Smooth muscle cell (in vitro differentiated cells): ENCODE measurements around the gene EIF2S2. TPM values are rescaled to one million over a fixed set of nuclear protein-coding genes. Genes with fewer than 3 reads are reported as not detected.

Experiments used
- DNase-seq: peaks from one replicate; lab custom pipeline; 2025; ENCODE audit not compliant: unreplicated experiment; lab: John Stamatoyannopoulos, UW
- H2AFZ ChIP-seq: fragments of 200-600 bp; sonication (generic); 2 replicates; pipeline ENCODE4 v1.6.0; 2016; ENCODE audit warnings: antibody characterized with exemption, low read depth, mild to moderate bottlenecking
- H3F3A ChIP-seq: fragments of 200-600 bp; sonication (generic); 2 replicates; pipeline ENCODE4 v1.6.0; 2017; ENCODE audit warnings: antibody characterized with exemption, low read depth
- H3K27ac ChIP-seq: fragments of 200-600 bp; sonication (generic); 2 replicates; pipeline ENCODE4 v1.5.1; 2016; ENCODE audit warnings: low read depth, mild to moderate bottlenecking
- H3K27me3 ChIP-seq: fragments of 200-600 bp; sonication (generic); 2 replicates; pipeline ENCODE4 v1.6.1; 2016; ENCODE audit warnings: low read depth, mild to moderate bottlenecking
- H3K36me3 ChIP-seq: fragments of 200-600 bp; sonication (generic); 2 replicates; pipeline ENCODE4 v1.5.1; 2016; ENCODE audit warnings: low read depth
- H3K4me1 ChIP-seq: fragments of 200-600 bp; sonication (generic); 2 replicates; pipeline ENCODE4 v1.5.1; 2016; ENCODE audit warnings: low read depth
- H3K4me2 ChIP-seq: fragments of 200-600 bp; sonication (generic); 2 replicates; pipeline ENCODE4 v1.6.0; 2016; ENCODE audit warnings: mild to moderate bottlenecking
- H3K4me3 ChIP-seq: fragments of 200-600 bp; sonication (generic); 2 replicates; pipeline ENCODE4 v1.5.1; 2016; ENCODE audit warnings: mild to moderate bottlenecking
- H3K79me2 ChIP-seq: fragments of 200-600 bp; sonication (generic); 2 replicates; pipeline ENCODE4 v1.6.0; 2016; ENCODE audit warnings: low read depth, mild to moderate bottlenecking
- H3K9ac ChIP-seq: fragments of 200-600 bp; sonication (generic); 2 replicates; pipeline ENCODE4 v1.6.0; 2016; ENCODE audit warnings: low read depth
- H3K9me3 ChIP-seq: fragments of 200-600 bp; sonication (generic); replicated peaks from 2 replicates; pipeline ENCODE4 v1.5.1; 2016; ENCODE audit warnings: low read depth
- H4K20me1 ChIP-seq: fragments of 200-600 bp; sonication (generic); 2 replicates; pipeline ENCODE4 v1.6.0; 2016; ENCODE audit warnings: low read depth
- WGBS: methylation state at CpG from one replicate; pipeline ENCODE4 v1.1.7; 2016; ENCODE audit warnings: low lambda C conversion rate; 5-methylcytosine and 5-hydroxymethylcytosine counted together
- polyA plus RNA-seq: library from polyadenylated mRNA; unstranded; fragments of >200 nt; fragmentation: Nextera tagmentation; extraction: Ambion mirVana; gene quantifications from 2 replicates; pipeline ENCODE4 v1.2.1, GENCODE V29; 2016
- total RNA-seq: library from RNA; depleted of rRNA; stranded (reverse); fragments of >200 nt; gene quantifications from 2 replicates; pipeline ENCODE4 v1.2.3, GENCODE V29; 2014
- TF ChIP-seq, protein P1 (sequence below): fragments of 200-600 bp; sonication (generic); IDR thresholded peaks from 2 replicates; pipeline ENCODE4 v1.5.1; 2017; ENCODE audit warnings: borderline replicate concordance, mild to moderate bottlenecking, antibody characterized with exemption; ENCODE audit not compliant: insufficient read depth, poor library complexity, severe bottlenecking

The EIF2S2 gene
- total and polyA plus RNA-seq, 2 experiments from 2014 or later: 38.6 to 69.8 TPM

DNA sequence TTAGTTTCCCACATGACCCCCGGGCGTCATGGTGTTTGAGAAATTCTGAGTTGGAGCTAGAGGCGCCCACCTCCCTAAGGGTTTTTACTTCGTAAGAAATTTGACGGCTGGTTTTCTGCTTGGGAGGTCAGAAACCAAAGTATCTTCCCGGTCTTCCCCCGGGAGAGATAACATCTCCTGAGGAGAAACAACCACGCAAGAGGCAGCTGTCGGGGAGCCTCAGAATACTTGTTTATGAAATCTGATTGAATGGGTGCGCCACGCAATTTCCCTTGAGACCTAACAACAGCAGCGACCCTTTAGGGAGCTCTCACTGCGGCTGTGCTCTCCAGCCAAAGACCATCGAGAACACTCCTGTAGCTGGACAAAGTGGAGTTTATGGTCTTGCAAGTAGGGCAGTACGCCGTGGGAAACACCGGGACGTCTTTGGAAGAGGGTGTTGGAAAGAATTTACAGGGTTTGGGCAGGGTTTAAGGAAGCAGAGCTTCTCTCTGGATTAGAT, 608 bp upstream of the EIF2S2 start:
- DNase-seq: no peak
- Histone ChIP-seq H3K4me3 (peak overlapping the region; percentile 78), H3F3A (no peaks in the 10 kb centered on the region)

DNA sequence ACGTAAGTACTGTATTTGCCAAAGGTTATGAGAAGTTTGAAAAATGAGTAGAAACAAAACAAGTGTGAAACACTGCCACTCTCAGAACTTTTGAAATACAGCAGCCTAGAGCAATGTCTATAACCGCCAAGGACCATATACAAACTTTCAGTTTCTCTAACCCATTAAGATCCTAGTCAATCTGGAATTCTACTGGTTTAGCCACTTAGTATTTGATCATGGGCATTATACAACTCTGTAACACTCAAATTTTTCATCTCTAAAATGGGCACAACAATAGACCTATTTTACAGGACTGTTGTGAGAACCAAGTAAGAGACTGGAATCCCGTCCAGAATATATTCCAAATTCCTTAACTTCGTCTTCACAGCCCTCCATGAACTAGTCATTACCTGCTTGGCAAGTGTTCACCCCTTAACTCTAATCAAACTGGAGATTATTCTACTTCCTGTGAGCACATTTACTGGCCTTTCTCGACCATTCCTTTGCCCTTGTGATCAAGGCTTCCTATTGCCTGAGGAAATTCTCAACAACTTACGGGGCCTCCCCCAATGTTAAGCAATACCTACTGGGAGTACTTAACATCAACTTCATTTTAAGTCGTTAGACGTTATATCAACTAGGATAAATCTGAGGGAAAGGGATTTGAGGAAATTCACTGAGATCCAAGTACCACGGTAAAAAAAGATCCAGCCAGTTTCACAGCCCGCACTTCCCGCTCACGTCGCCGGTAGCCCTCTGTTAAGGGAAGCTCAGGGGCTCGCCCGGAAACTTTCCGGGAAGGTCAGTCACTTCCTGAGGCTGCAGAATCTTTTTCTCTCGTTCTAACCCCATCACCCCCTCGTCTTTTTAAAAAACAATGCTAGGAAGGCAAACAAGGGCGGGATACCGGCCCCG, 1.1 kb downstream of the EIF2S2 start:
- no peaks in the 10 kb centered on the region for H3K27me3 ChIP-seq
- peak overlapping the region; percentile 78 for H3K4me3 ChIP-seq
- 6% methylated on average over 22 of the region's 22 CpGs for WGBS
- H3F3A ChIP-seq: no peaks in the 10 kb centered on the region
- no peak overlapping the region for H2AFZ ChIP-seq
- H4K20me1 ChIP-seq: peaks cover 56% of the 10 kb centered on the region
- TF ChIP-seq, protein P1, sequence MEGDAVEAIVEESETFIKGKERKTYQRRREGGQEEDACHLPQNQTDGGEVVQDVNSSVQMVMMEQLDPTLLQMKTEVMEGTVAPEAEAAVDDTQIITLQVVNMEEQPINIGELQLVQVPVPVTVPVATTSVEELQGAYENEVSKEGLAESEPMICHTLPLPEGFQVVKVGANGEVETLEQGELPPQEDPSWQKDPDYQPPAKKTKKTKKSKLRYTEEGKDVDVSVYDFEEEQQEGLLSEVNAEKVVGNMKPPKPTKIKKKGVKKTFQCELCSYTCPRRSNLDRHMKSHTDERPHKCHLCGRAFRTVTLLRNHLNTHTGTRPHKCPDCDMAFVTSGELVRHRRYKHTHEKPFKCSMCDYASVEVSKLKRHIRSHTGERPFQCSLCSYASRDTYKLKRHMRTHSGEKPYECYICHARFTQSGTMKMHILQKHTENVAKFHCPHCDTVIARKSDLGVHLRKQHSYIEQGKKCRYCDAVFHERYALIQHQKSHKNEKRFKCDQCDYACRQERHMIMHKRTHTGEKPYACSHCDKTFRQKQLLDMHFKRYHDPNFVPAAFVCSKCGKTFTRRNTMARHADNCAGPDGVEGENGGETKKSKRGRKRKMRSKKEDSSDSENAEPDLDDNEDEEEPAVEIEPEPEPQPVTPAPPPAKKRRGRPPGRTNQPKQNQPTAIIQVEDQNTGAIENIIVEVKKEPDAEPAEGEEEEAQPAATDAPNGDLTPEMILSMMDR: no peak
- DNase-seq: no peak
- H3K4me2 ChIP-seq: peak overlapping the region; percentile 95
- peaks cover 17% of the 10 kb centered on the region for H3K4me1 ChIP-seq
- H3K9ac ChIP-seq: peak overlapping the region; percentile 98
- peak overlapping the region; percentile 91 for H3K27ac ChIP-seq
- peaks cover 58% of the 10 kb centered on the region for H3K79me2 ChIP-seq
- no peaks in the 10 kb centered on the region for H3K9me3 ChIP-seq
- peaks cover 5% of the 10 kb centered on the region for H3K36me3 ChIP-seq

More for the DNA sequence above, 608 bp upstream of the EIF2S2 start:
- Histone ChIP-seq H3K79me2 (peaks cover 42% of the 10 kb centered on the region), H3K9me3 (no peaks in the 10 kb centered on the region), H3K27ac (peak overlapping the region; percentile 91), H4K20me1 (peaks cover 39% of the 10 kb centered on the region), H3K27me3 (no peaks in the 10 kb centered on the region), H3K9ac (peak overlapping the region; percentile 74), H3K4me1 (peaks cover 17% of the 10 kb centered on the region), H3K4me2 (peak overlapping the region; percentile 93), H3K36me3 (peaks cover 5% of the 10 kb centered on the region), H2AFZ (peak overlapping the region; percentile 93)
- WGBS: 3% methylated on average over 18 of the region's 18 CpGs
- TF ChIP-seq, protein P1: no peak

DNA sequence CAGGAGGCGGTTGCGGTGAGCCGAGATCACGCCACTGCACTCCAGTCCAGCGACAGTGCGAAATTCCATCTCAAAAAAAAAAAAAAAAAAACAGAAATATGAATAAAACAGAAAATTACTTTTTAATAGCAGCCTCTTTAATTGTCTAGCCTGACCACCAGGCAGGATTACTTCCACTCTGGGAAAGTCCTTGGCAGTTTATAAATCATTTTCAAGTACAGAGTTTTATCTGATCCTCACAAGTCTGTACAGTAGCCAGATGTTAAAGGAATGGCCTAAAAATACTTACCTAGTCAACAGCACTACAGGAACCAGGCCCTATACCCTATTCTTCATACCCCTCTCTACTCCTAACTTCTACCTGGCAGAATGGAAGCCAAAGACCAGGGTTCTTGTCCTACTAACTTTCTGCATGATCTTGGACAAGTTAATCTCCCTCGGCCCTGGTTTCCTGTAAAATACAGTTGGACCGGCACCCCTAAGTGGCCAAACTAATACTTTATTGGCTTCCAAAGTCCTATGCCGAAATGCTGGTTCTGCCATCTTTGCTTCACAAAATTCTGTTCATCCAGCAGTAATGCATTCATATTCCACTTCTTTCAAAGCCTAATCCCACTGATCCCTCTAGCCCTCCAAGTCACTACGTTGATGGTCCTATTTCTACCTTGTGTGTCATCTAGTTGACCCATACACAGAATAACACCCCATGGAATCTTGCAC, 1.9 kb downstream of the EIF2S2 start:
- H3K4me2 ChIP-seq: peak overlapping the region; percentile 95
- no peaks in the 10 kb centered on the region for H3K9me3 ChIP-seq
- H3K27me3 ChIP-seq: no peaks in the 10 kb centered on the region
- H3K36me3 ChIP-seq: peaks cover 11% of the 10 kb centered on the region
- H2AFZ ChIP-seq: no peak overlapping the region
- WGBS: 72% methylated on average over 10 of the region's 10 CpGs
- peaks cover 1% of the 10 kb centered on the region for H3F3A ChIP-seq
- peaks cover 64% of the 10 kb centered on the region for H4K20me1 ChIP-seq
- TF ChIP-seq, protein P1: no peak
- peak overlapping the region; percentile 78 for H3K4me3 ChIP-seq
- H3K79me2 ChIP-seq: peaks cover 66% of the 10 kb centered on the region
- DNase-seq: no peak
- H3K4me1 ChIP-seq: peaks cover 17% of the 10 kb centered on the region
- H3K9ac ChIP-seq: peak overlapping the region; percentile 98
- H3K27ac ChIP-seq: peak overlapping the region; percentile 91
